ENCODE results near the gene VPS39. TPM values are rescaled to one million over a fixed set of nuclear protein-coding genes. Genes with fewer than 3 reads are reported as not detected.

Gene VPS39
- total RNA-seq, 1 donor from 2014 or later = 81.7 TPM

GRCh38 chr15:42191610-42192346, 16.3 kb downstream of the VPS39 start:
- no peak for TF ChIP-seq CTCF (IDR thresholded peaks at IDR 0.05)
- Mint-ChIP-seq H3K27ac (ENCODE audit: unreplicated experiment) (no peak overlapping the region), H3K36me3 (ENCODE audit: unreplicated experiment) (peaks cover 54% of the 10 kb centered on the region), H3K4me3 (ENCODE audit: unreplicated experiment) (no peak overlapping the region), H3K9me3 (ENCODE audit: unreplicated experiment) (no peaks in the 10 kb centered on the region), H3K4me1 (ENCODE audit: unreplicated experiment) (peaks cover 8% of the 10 kb centered on the region), H3K27me3 (ENCODE audit: unreplicated experiment) (no peaks in the 10 kb centered on the region)
- no peak for DNase-seq (ENCODE audit: extremely low spot score, unreplicated experiment)

DNA sequence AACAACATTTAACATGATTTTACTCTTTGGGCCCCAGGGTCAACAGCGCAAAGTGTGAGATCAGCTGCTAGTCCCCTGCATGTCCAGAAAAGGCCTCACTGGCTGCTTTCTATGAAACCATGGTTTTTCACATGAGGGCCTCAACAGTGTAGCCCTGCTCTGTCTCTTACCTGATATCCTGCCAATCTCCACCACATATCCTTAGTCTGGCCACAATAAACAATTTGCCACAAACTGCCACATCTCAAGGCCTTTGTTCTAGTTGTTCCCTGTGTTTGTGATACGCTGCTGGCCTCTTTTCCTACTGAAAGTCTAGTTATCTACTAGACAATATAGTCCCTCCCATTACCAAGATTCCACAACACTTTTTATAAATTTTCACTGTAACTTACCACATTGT, 17.7 kb downstream of the VPS39 start:
- Mint-ChIP-seq H3K27me3 (ENCODE audit: unreplicated experiment) (no peaks in the 10 kb centered on the region), H3K36me3 (ENCODE audit: unreplicated experiment) (peaks cover 62% of the 10 kb centered on the region), H3K4me1 (ENCODE audit: unreplicated experiment) (peaks cover 8% of the 10 kb centered on the region), H3K9me3 (ENCODE audit: unreplicated experiment) (no peaks in the 10 kb centered on the region), H3K27ac (ENCODE audit: unreplicated experiment) (no peak overlapping the region), H3K4me3 (ENCODE audit: unreplicated experiment) (no peak overlapping the region)
- no peak for DNase-seq (ENCODE audit: extremely low spot score, unreplicated experiment)
- no peak for TF ChIP-seq CTCF (IDR thresholded peaks at IDR 0.05)

GRCh38 chr15:42185801-42186200, 22.3 kb downstream of the VPS39 start:
- no peak overlapping the region for H3K4me3 Mint-ChIP-seq (ENCODE audit: unreplicated experiment)
- H3K9me3 Mint-ChIP-seq (ENCODE audit: unreplicated experiment) = no peaks in the 10 kb centered on the region
- peaks cover 68% of the 10 kb centered on the region for H3K36me3 Mint-ChIP-seq (ENCODE audit: unreplicated experiment)
- DNase-seq (ENCODE audit: extremely low spot score, unreplicated experiment) = no peak
- TF ChIP-seq CTCF (IDR thresholded peaks at IDR 0.05) = no peak
- H3K27me3 Mint-ChIP-seq (ENCODE audit: unreplicated experiment) = no peaks in the 10 kb centered on the region
- no peak overlapping the region for H3K27ac Mint-ChIP-seq (ENCODE audit: unreplicated experiment)
- H3K4me1 Mint-ChIP-seq (ENCODE audit: unreplicated experiment) = no peaks in the 10 kb centered on the region

DNA sequence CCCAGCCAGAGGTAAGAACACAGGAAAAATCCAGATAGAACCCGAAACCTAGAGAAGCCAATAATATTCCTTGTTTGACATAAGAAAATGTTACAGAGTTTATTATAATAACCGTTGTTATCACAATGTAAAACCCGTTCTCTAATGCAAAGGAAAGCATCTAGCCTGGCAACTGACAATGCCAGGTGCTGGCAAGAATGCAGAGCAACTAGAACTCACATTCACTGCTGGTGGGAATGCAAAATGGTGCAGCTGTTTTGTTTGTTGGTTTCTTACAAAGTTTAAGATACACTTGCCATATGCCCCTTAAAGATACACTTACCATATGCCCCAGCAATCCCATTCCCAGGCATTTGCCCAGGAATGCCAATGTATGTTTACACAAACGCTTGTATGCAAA, 23.4 kb downstream of the VPS39 start:
- no peaks in the 10 kb centered on the region for H3K27me3 Mint-ChIP-seq (ENCODE audit: unreplicated experiment)
- no peaks in the 10 kb centered on the region for H3K4me1 Mint-ChIP-seq (ENCODE audit: unreplicated experiment)
- no peak overlapping the region for H3K27ac Mint-ChIP-seq (ENCODE audit: unreplicated experiment)
- peaks cover 67% of the 10 kb centered on the region for H3K36me3 Mint-ChIP-seq (ENCODE audit: unreplicated experiment)
- no peak for TF ChIP-seq CTCF (IDR thresholded peaks at IDR 0.05)
- no peak overlapping the region for H3K4me3 Mint-ChIP-seq (ENCODE audit: unreplicated experiment)
- DNase-seq (ENCODE audit: extremely low spot score, unreplicated experiment) = no peak
- H3K9me3 Mint-ChIP-seq (ENCODE audit: unreplicated experiment) = no peaks in the 10 kb centered on the region

DNA sequence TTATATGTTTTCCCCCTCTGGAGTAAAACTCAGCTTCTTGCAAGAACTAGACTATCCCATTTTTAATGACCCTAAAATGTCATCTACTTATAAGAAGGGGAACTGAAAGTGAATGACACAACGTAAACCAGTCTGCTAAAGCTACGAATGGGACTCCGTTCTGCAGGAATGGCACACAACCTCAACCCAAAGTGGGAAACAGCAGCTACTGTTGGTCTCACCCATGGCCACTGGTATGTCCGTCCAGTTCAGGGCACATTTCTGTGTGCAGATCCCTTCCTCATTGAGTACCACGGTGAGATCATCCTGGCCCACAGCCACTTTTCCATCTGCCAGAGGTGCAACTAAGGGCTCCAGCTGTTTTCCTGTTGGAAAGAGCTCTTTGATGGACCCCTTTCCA, 23.8 kb downstream of the VPS39 start:
- no peak for TF ChIP-seq CTCF (IDR thresholded peaks at IDR 0.05)
- Mint-ChIP-seq H3K36me3 (ENCODE audit: unreplicated experiment) (peaks cover 67% of the 10 kb centered on the region), H3K27ac (ENCODE audit: unreplicated experiment) (no peak overlapping the region), H3K4me3 (ENCODE audit: unreplicated experiment) (no peak overlapping the region), H3K9me3 (ENCODE audit: unreplicated experiment) (no peaks in the 10 kb centered on the region), H3K27me3 (ENCODE audit: unreplicated experiment) (no peaks in the 10 kb centered on the region), H3K4me1 (ENCODE audit: unreplicated experiment) (no peaks in the 10 kb centered on the region)
- DNase-seq (ENCODE audit: extremely low spot score, unreplicated experiment) = no peak

Measured in osteocyte (in vitro differentiated cells).